ENCODE data around the gene VGLL4.

VGLL4 gene

GRCh38 chr3:11651900-11652299, 8.2 kb upstream of the VGLL4 start:
- no peak for DNase-seq (ENCODE audit: low spot score)

- no peak for DNase-seq (ENCODE audit: low spot score)
These were observed 7.8 kb upstream of the VGLL4 start for GRCh38 chr3:11651477-11651876.

- DNase-seq (ENCODE audit: low spot score) = no peak
These were observed 6.7 kb upstream of the VGLL4 start for GRCh38 chr3:11650391-11650790.

- DNase-seq (ENCODE audit: low spot score) = no peak
These were observed 5.0 kb upstream of the VGLL4 start for GRCh38 chr3:11648735-11649134.

GRCh38 chr3:11643201-11643603, 513 bp downstream of the VGLL4 start:
- DNase-seq (ENCODE audit: low spot score) = peak; percentile 73

DNA sequence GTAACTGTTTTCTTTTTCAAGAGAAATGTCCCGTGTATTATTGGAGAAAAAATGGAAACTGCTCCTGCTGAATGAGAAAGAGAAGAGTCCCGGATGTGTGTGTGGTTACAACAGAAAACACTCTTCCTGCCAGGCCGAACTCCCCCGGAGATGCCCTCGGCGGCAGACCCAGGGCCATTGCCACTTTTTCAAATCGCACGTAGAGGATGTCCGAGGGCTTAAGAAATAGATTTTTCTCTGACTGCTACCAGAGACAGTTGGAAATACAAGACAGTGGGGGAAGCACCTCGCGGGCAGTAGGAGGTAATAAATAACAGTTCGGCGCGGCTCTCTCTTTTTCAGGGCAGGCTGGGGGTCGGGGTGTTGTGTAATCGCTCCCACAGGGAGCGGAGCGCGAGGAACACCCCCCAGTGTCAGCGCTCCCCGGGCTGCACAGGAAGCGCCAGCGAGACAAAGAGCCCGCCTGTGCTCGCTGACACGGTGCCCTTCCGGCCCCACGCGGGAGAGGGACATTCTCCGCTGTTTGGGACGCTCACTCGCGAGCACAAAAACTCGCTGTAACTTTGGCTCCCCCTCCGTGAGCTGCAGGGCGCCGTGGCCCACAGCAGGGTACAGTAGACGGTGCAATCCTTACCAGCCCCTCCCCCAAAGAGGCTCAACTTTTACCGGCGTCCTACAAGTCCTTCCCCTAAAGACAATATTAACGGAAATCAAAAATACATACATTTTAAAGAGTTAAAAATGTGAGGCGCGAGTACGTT, 1.1 kb downstream of the VGLL4 start:
- DNase-seq (ENCODE audit: low spot score) = peak; percentile 85

DNA sequence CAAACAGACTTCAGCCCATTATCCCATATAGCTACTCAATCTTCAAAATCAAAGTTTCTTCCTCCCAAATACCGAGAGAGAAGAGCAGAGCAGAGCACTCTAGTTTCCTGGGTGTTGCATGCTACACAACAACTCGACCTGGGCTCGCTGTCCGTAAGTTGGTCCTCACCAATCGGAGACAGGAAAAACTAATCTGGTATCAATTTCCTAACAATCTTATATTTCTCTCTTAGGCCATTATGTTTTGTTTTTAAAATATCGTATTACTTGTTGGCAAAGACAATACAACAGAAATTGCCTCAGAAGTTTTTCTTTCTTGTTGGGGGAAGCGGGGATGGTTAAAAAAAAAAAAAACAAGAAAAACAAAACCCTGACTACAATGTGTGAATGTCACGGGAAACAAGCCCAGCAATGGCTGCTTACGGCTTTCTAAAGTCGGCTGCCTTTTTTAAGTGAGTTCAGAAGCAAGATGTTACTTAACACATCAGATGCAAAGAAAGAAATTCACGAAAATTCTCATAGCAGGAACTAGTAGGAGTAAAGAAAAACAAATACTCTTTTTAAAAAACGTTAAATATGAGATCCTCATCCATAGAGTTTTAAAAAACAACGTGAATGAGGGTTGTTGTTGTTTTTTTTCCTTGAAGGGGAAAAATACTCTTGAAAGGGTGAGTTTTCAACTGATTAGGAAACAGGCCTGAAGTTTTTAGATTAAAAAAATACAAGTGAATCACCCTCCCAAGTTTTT, 1.9 kb downstream of the VGLL4 start:
- DNase-seq (ENCODE audit: low spot score) = no peak

GRCh38 chr3:11641316-11641682, 2.4 kb downstream of the VGLL4 start:
- DNase-seq (ENCODE audit: low spot score) = no peak

GRCh38 chr3:11640009-11640673, 3.6 kb downstream of the VGLL4 start:
- DNase-seq (ENCODE audit: low spot score) = no peak

GRCh38 chr3:11638495-11639358, 5.0 kb downstream of the VGLL4 start:
- no peak for DNase-seq (ENCODE audit: low spot score)

GRCh38 chr3:11637901-11638458, 5.7 kb downstream of the VGLL4 start:
- DNase-seq (ENCODE audit: low spot score) = no peak

- no peak for DNase-seq (ENCODE audit: low spot score)
These were observed 7.3 kb downstream of the VGLL4 start for GRCh38 chr3:11636394-11636770.

- no peak for DNase-seq (ENCODE audit: low spot score)
These were observed 7.9 kb downstream of the VGLL4 start for GRCh38 chr3:11635680-11636393.

DNA sequence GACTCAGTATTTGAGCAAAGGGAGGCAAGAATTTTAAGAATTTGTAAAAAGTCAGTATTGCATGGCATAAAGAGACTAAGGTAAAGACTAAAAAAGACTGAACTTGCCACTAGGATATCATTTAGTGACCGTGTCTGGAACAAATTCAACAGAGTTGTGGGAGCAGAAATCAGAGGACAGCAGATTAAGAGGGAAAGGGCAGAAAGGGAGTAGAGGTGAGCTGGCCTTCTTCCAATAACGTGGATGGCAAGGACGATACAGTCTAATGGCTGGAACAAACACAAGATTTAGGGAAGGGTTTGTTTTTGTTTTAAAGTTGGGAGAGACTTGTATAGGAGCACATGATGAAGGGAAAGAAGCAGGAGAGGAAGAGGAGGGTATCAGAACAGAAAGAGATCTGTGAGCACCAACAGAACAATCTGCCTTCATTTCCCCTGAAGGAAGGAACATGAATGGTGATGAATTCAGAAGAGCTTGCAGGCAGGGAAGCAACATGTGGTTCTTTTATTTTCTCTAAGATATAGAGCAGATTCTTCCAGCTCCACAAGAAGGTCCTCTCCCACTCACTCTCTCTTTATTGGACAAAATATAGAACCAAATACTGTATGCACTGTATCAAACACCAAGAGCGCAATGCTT, 8.6 kb downstream of the VGLL4 start:
- DNase-seq (ENCODE audit: low spot score) = no peak

DNA sequence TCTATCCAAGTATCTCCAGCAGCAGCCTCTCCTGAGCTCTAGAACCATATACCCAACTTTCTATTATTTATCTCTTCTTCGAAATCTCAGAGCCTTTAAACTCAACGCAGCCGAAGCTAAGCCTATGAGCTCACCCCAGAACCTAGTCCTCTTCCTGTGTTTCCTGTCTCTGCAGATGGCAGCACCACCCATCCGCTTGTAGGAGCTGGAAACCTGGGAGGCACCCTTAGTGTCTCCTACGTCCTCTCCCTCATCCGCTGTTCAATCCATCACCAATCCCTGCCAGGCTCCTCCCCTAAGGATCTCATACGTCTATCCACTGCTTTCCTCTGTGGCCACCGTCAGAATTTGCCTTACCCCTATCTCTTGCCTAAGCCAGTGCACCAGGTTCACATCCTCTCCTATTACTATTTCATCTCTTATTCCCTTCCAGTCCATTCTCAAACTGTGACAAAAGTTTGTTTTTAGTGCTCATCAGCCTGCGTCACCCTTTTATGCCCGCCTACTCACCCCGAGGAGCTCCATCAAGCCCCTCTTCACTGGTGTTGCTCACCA, 9.6 kb downstream of the VGLL4 start:
- no peak for DNase-seq (ENCODE audit: low spot score)

DNA sequence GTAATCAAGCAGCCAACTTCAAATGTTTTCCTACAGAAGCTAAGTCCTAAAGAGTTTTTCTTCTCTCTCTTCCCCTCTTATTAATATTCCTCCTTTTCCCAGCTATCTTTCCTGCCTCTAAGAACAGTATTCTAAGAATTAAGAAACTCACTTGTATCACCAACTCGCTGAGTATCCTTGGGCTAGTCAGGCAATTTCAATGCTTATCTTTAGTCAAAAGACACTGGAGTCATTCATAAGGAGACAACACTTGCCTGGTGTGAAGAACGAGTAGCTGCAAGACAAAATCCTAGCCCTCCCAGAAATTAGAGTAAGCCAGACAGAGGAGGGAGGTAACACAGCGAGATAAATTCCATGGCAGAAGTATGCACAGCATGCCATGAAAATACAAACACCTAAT, 10.7 kb downstream of the VGLL4 start:
- no peak for DNase-seq (ENCODE audit: low spot score)

DNA sequence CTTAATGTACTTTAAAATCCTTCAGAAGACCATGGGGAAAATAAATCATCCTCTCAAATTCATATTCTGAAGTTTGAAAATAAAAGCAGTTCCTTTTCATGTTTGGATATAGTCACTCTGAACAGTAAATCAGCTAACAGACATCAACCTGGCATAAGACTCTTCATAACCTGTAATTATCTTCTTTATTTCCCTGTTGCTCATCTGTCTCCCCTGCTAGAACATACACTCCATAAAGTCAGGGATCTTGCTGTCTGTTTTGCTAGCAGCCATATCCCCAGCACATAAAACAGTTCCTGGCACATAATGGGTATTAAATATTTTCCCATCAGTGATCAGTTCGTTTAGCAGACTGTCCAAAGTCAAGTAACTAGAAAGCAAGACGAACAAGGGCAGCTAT, 11.2 kb downstream of the VGLL4 start:
- DNase-seq (ENCODE audit: low spot score) = no peak

DNA sequence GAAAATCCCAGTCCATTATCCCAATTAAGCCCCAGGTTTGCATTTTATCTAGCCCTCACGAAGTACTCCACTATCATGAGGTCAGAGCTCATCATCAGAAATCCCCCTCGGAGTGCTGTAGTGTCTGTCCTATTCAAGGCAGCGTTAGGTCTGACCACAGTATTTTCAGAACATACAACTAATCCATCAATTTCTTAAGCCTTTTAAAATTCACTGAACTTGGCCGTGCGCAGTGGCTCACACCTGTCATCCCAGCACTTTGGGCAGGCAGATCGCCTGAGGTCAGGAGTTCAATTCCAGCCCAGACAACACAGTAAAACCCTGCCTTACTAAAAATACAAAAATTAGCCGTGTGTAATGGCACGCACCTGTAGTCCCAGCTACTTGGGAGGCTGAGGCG, 11.9 kb downstream of the VGLL4 start:
- no peak for DNase-seq (ENCODE audit: low spot score)

DNA sequence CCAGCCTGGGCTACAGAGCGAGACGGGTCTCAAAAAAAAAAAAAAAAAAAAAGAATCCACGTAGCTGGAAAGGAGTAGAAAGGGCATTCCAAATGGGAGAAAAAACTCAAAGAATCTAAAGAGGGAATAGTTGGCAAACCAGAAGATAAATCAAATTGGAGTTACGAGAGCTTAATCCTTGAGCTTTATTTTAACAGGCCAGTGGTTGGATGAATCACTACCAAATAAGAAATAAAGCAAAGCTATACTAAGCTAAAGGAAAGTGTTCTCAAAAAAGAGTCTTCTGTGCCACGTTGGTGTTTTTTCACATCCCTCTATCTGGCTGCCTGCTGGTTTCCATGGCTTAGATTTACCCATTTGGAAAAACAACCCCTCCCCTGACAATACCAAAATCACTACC, 14.0 kb downstream of the VGLL4 start:
- no peak for DNase-seq (ENCODE audit: low spot score)

DNA sequence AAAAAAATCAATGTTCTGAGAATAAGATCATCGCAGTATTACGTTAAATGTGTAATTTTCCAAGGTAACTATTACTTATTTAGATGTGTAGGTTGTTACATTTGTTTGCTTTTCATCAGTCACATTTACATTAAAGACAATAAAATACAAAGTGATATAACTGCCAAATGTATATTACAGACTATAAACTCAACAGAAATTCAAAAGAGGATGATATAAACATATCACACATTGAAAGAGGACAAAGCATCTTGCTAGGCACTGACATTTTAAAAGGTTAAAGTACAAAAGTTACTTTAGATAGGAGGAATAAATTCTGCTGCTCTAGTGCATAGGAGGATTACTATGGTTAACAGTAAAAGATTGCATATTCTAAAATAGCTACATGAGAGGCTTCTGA, 16.1 kb downstream of the VGLL4 start:
- DNase-seq (ENCODE audit: low spot score) = no peak

Measured in left forelimb (tissue), 1 donor.